Ovary (tissue), 3 donors: ENCODE measurements around the gene NKIRAS2.

Experiments used
- CTCF ChIP-seq, 3 donors: fragments of 450-650 bp in 2 of 3; fragments of 200-600 bp in 1 of 3; IDR thresholded peaks; one replicate each; pipeline versions ENCODE4 v1.5.1 to v1.8.0; 2016 to 2022; ENCODE audit warnings: antibody characterized with exemption in 3 of 3, mild to moderate bottlenecking in 1 of 3
- EP300 ChIP-seq: sonication (generic); formaldehyde crosslinking; IDR thresholded peaks from one replicate; pipeline ENCODE4 v1.6.1; 2017; ENCODE audit warnings: antibody characterized with exemption
- POLR2A ChIP-seq: fragments of 450-650 bp; IDR thresholded peaks from one replicate; pipeline ENCODE4 v1.6.1; 2017; ENCODE audit warnings: antibody characterized with exemption, mild to moderate bottlenecking, moderate library complexity
- donor health status: DM: no; HTN: no; CAD: no.

GRCh38 chr17:42065201-42065600 is 45.3 kb downstream of the NKIRAS2 start:
- no peak for TF ChIP-seq POLR2A
- no peak for TF ChIP-seq CTCF (IDR thresholded peaks at IDR 0.05)
- TF ChIP-seq EP300 = no peak
